GM10248 (cell line): Measurements from ENCODE around the gene ALDH3B1.

ENCODE experiments used
- CTCF ChIA-PET: fragments of 300-600 bp; sonication (Branson Sonifier 250); formaldehyde crosslinking; extraction: SDS; loops from one replicate; lab custom pipeline; 2021; ENCODE audit warnings: antibody characterized with exemption; lab: Yijun Ruan, JAX
- POLR2A ChIA-PET: fragments of 350-650 bp; sonication (Branson Sonifier 250); formaldehyde crosslinking; extraction: SDS; loops from one replicate; lab custom pipeline; 2020; ENCODE audit warnings: antibody characterized with exemption; lab: Yijun Ruan, JAX
- DNase-seq: peaks from one replicate; pipeline ENCODE4 v3.0.0; 2012; ENCODE audit errors: extremely low spot score
- TF ChIP-seq, protein P1 (sequence below): IDR thresholded peaks from 2 replicates; pipeline ENCODE4 v1.5.1; 2012; ENCODE audit warnings: mild to moderate bottlenecking, low read depth; ENCODE audit errors: extremely low read depth, missing control alignments, control extremely low read depth

The ALDH3B1 gene

DNA sequence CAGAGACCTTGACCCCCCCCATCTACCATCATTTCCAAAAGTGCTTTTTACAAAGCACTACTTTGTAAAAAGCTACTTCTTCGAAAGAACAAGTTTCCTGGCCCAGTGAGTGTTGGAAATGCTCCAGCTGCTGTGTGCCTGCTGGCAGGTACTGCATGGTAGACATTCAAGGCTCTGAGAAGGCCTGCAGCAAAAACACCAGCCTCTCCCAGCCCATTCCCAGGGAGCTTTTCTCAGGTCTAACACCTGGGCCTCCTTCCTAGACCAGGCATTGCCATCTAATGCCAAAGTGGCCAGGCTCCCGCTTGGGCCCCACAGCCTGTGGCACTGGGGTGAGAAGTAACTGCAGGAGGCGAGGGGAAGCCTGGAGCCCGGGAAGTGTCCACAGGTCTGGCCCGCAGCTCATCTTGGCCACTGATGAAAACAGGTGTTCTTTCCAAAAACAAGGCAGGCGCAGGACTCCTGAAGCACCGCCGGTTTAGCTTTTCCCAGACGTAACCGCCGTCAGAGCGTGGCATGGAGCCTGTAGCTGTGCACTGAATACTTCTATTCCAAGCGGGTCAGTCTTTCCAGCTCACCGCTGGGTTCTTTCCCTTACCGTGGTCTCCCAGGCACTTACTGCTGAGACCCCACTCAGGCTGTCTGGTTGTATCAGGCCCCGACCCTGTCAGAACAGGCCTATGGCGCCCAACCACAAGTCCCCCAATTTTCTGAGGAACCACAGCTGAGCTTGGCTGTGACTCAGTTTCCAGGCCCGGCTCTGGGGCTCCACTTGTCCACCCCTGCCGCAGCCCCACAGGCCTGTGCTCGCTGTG is 27.5 kb downstream of the ALDH3B1 start:
- DNase-seq, result no peak
- TF ChIP-seq, protein P1, sequence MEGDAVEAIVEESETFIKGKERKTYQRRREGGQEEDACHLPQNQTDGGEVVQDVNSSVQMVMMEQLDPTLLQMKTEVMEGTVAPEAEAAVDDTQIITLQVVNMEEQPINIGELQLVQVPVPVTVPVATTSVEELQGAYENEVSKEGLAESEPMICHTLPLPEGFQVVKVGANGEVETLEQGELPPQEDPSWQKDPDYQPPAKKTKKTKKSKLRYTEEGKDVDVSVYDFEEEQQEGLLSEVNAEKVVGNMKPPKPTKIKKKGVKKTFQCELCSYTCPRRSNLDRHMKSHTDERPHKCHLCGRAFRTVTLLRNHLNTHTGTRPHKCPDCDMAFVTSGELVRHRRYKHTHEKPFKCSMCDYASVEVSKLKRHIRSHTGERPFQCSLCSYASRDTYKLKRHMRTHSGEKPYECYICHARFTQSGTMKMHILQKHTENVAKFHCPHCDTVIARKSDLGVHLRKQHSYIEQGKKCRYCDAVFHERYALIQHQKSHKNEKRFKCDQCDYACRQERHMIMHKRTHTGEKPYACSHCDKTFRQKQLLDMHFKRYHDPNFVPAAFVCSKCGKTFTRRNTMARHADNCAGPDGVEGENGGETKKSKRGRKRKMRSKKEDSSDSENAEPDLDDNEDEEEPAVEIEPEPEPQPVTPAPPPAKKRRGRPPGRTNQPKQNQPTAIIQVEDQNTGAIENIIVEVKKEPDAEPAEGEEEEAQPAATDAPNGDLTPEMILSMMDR, result no peak
- CTCF ChIA-PET, result interaction anchor here (1.0 to 1.5 kb wide), 3 partner anchors 14 to 172 kb away, joined by 3 read pairs; no protein-coding TSS in a partner anchor
- POLR2A ChIA-PET, result no interaction called here

DNA sequence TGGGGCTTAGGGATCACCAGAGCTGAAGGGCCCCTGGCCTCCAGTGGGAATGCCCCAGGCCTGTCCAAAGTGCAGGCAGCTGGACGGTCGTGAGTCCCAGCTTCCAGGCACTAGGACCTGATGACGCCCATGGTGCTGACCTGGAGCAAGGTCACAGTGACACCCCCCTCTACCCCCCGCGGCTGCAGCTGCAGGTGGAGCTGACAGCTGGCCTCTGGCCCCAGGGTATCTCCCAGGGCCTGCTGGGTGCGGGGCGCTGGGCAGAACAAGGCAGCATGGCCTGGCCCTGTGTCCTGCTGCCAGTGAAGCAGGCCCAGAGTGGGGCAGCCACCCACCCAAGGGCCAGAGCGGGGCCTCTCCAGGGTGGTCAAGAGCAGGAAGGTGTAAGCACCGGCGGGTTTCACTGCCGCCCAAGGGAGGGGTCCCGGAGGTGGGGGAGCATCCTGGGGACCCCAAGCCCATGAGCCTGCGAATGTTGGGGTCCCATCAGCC is 28.1 kb downstream of the ALDH3B1 start:
- no peak for DNase-seq
- TF ChIP-seq, protein P1, result no peak
- CTCF ChIA-PET, result interaction anchor here (1.3 to 1.5 kb wide), 2 partner anchors 14 to 171 kb away, joined by 3 read pairs; no protein-coding TSS in a partner anchor
- POLR2A ChIA-PET, result no interaction called here

- POLR2A ChIA-PET, result interaction anchor here (0.6 kb wide), 1 partner anchor 9 kb away, joined by 3 read pairs; the partner anchor contains the start of gene NDUFS8
- TF ChIP-seq, protein P1, result no peak
- DNase-seq, result peak; percentile 92
- CTCF ChIA-PET, result interaction anchor here (1.3 to 1.5 kb wide), 3 partner anchors 13 to 170 kb away, joined by 3 read pairs; no protein-coding TSS in a partner anchor
These were observed 28.8 kb downstream of the ALDH3B1 start, which contains the start of gene TCIRG1 for GRCh38 chr11:68038718-68039525. Gene TCIRG1, plus strand, starts transcription at chr11:68039025. Its CDS starts 2,247 bp downstream, at chr11:68041272.

DNA sequence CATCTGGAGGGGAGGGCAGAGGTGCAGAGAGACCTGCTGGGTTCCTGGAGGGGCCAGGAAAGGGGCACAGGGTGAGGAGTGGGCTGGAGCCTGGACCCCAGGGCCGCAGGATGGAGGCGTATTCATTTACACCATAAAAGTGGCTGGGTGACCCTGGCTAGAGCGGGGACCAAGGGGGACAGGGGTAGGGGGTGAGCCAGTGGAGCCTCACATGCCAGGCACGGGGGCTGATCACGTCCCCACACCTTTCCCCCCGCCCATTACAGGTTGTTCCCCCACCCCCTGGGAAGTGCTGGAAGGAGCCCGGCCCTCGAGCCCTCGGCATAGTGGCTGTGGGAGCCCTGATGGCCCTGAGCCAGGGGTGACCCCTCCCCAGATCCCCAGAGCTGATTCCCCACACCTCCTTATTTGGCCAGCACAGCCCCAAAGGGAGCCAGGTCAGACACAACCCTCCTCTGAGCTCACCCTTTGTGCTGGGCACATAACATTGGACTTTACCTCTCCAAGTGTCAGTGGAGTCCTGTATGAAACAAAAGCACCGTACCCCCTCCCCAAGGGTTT is 29.5 kb downstream of the ALDH3B1 start:
- ChIA-PET CTCF (interaction anchor here (1.1 to 1.3 kb wide), 2 partner anchors 166 to 170 kb away, joined by 3 read pairs; no protein-coding TSS in a partner anchor), POLR2A (interaction anchor here (0.6 kb wide), 1 partner anchor 9 kb away, joined by 3 read pairs; the partner anchor contains the start of gene NDUFS8)

DNA sequence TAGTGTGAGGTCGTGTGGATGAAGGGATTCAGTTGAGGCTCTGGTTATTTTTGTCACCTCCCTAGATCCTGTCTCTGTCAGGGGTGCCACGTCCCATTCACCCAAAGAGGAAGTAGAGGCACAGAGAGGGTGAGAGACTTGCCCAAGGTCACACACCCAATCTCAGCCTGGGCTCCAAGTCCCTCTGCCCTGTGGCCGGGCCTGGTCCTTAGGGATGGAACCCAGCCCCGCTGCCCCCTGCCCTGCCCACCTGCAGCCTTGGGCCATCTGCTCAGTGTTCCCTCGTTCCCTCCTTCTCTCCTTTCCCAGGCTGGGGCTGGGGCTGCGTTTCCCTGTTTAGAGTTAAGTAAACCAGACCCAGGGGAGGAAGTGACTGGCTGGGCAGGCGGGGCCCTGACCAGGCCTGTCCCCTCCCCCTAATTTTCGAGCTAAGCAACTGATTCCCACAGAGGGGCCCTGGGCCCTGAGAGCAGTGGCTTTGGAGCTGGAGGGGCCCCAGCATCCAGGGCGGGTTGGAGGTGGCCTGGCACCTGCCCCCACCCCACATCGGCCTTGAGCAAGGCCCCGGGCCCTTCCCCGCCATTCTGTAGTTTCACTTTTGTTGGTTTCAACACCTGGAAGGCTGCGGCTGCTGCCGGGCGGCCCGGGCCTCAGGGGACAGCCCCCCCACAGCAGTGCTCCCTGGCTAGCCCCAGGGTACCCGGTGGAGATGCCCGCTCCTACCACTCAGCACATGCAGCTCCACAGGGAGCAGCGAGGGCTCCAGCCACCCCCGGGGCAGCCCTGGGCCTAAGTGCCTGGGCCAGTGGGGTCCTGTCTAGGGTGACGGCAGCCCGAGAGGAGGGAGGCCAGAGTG is 30.2 kb downstream of the ALDH3B1 start:
- ChIA-PET CTCF (interaction anchor here (1.1 to 2.7 kb wide), 3 partner anchors 11 to 169 kb away, joined by 3 to 13 read pairs (median 3); no protein-coding TSS in a partner anchor), POLR2A (no interaction called here)
- TF ChIP-seq, protein P1, result no peak
- peak; percentile 85 for DNase-seq

More for the DNA sequence above, 29.5 kb downstream of the ALDH3B1 start:
- peak; percentile 47 for DNase-seq
- TF ChIP-seq, protein P1, result no peak
